ENCODE measurements around the gene BZW1.
A peak's percentile ranks its signal among the peaks of the same experiment; 100 is the strongest.

The BZW1 gene

GRCh38 chr2:200862532-200863000, 50.9 kb downstream of the BZW1 start:
- H3K27ac ChIP-seq, result peak overlapping the region; percentile 16; the same call in 1 of the 2 replicates
- TF ChIP-seq CTCF (conservative IDR thresholded peaks at IDR 0.05), result no peak
- no peak for TF ChIP-seq ZFX (IDR thresholded peaks at IDR 0.05)

GRCh38 chr2:200863782-200864175, 52.1 kb downstream of the BZW1 start:
- no peak for TF ChIP-seq CTCF (conservative IDR thresholded peaks at IDR 0.05)
- no peak for TF ChIP-seq ZFX (IDR thresholded peaks at IDR 0.05)
- peak overlapping the region; percentile 98 for H3K27ac ChIP-seq

GRCh38 chr2:200864176-200865034, 52.7 kb downstream of the BZW1 start, which contains the start of gene CLK1:
TSS of gene CLK1 (minus strand) at chr2:200864658. CDS start at chr2:200861862, 2,796 bp downstream.
- no peak for TF ChIP-seq CTCF (conservative IDR thresholded peaks at IDR 0.05)
- peak; percentile 50; the same call in 1 of the 2 replicates for TF ChIP-seq ZFX (IDR thresholded peaks at IDR 0.05)
- peak within 1 kb of the TSS; percentile 98 for H3K27ac ChIP-seq

- no peak for TF ChIP-seq ZFX (IDR thresholded peaks at IDR 0.05)
- TF ChIP-seq CTCF (conservative IDR thresholded peaks at IDR 0.05), result no peak
- H3K27ac ChIP-seq, result no peak overlapping the region
Observed at GRCh38 chr2:200869014-200869413, 57.3 kb downstream of the BZW1 start.

GRCh38 chr2:200871151-200871550, 59.4 kb downstream of the BZW1 start:
- TF ChIP-seq CTCF (conservative IDR thresholded peaks at IDR 0.05) (no peak), ZFX (IDR thresholded peaks at IDR 0.05) (no peak)

GRCh38 chr2:200873560-200873959, 61.9 kb downstream of the BZW1 start:
- TF ChIP-seq ZFX (IDR thresholded peaks at IDR 0.05), result no peak
- TF ChIP-seq CTCF (conservative IDR thresholded peaks at IDR 0.05), result no peak

More at GRCh38 chr2:200871151-200871550, 59.4 kb downstream of the BZW1 start:
- H3K27ac ChIP-seq, result no peak overlapping the region

More at GRCh38 chr2:200873560-200873959, 61.9 kb downstream of the BZW1 start:
- H3K27ac ChIP-seq, result no peak overlapping the region

Data from C4-2B (cell line).